CD14-positive monocyte (primary cell): Measurements from ENCODE around the gene ADPRM. TPM values are rescaled to one million over a fixed set of nuclear protein-coding genes. Genes with fewer than 3 reads are reported as not detected.
A peak's percentile ranks its signal among the peaks of the same experiment; 100 is the strongest.

Experiments
- DNase-seq, 3 donors: peaks; one replicate each; pipeline ENCODE4 v3.0.0-alpha.2; 2011 to 2022
- H2AFZ ChIP-seq: 2 replicates; pipeline ENCODE4 v1.6.0; 2012; ENCODE audit warnings: mild to moderate bottlenecking, low read depth, low read length, inconsistent platforms; ENCODE audit not compliant: insufficient read depth, poor library complexity, severe bottlenecking
- H3K27ac ChIP-seq, 2 donors: 1 replicate in 1 of 2; 2 replicates in 1 of 2; pipeline ENCODE4 v1.5.1; 2012 to 2013; ENCODE audit warnings: low read length in 2 of 2, control low read depth in 1 of 2, inconsistent platforms in 1 of 2, low read depth in 1 of 2, mild to moderate bottlenecking in 1 of 2
- H3K27me3 ChIP-seq, 2 donors: one replicate each; pipeline versions ENCODE4 v1.6.0 to v1.6.1; 2011 to 2013; ENCODE audit warnings: low read length in 2 of 2; ENCODE audit not compliant: control insufficient read depth in 2 of 2, insufficient read depth in 2 of 2
- H3K36me3 ChIP-seq, 2 donors: replicated peaks in 1 of 2; 1 replicate in 1 of 2; 2 replicates in 1 of 2; pipeline versions ENCODE4 v1.5.1 to v1.6.1; 2012 to 2013; ENCODE audit warnings: low read length in 2 of 2, control low read depth in 1 of 2, inconsistent platforms in 1 of 2, mild to moderate bottlenecking in 1 of 2; ENCODE audit not compliant: insufficient read depth in 2 of 2, control insufficient read depth in 1 of 2
- H3K4me1 ChIP-seq, 2 donors: 1 replicate in 1 of 2; 2 replicates in 1 of 2; pipeline versions ENCODE4 v1.5.1 to v1.6.1; 2012 to 2013; ENCODE audit warnings: low read length in 2 of 2, control low read depth in 1 of 2, inconsistent platforms in 1 of 2, mild to moderate bottlenecking in 1 of 2, moderate library complexity in 1 of 2; ENCODE audit not compliant: insufficient read depth in 2 of 2, control insufficient read depth in 1 of 2
- H3K4me2 ChIP-seq: replicated peaks from 2 replicates; pipeline ENCODE3; 2012; ENCODE audit warnings: low read length, moderate library complexity, mild to moderate bottlenecking; ENCODE audit not compliant: poor library complexity, severe bottlenecking; ENCODE audit errors: extremely low read depth
- H3K4me3 ChIP-seq, 3 experiments: fragments of 200-600 bp in 1 of 3; sonication (generic) in 1 of 3; replicated peaks in 1 of 3; 1 replicate in 2 of 3; 2 replicates in 1 of 3; pipeline ENCODE4 v1.5.1; 2011 to 2013; ENCODE audit warnings: low read length in 3 of 3, mild to moderate bottlenecking in 3 of 3, control low read depth in 2 of 3, low read depth in 2 of 3, inconsistent platforms in 1 of 3, moderate library complexity in 1 of 3
- H3K79me2 ChIP-seq: 2 replicates; pipeline ENCODE4 v1.6.0; 2012; ENCODE audit warnings: mild to moderate bottlenecking, control low read depth, inconsistent platforms, low read length, moderate library complexity; ENCODE audit not compliant: insufficient read depth
- H3K9ac ChIP-seq: 2 replicates; pipeline ENCODE4 v1.6.0; 2017; ENCODE audit warnings: low read length, mild to moderate bottlenecking; ENCODE audit not compliant: insufficient read depth, poor library complexity, severe bottlenecking
- H3K9me3 ChIP-seq, 2 donors: replicated peaks in 1 of 2; 1 replicate in 1 of 2; 2 replicates in 1 of 2; pipeline versions ENCODE4 v1.5.1 to v1.6.1; 2012 to 2013; ENCODE audit warnings: low read length in 2 of 2, control low read depth in 1 of 2; ENCODE audit not compliant: control insufficient read depth in 1 of 2, insufficient read depth in 1 of 2
- H4K20me1 ChIP-seq: 2 replicates; pipeline ENCODE4 v1.6.0; 2012; ENCODE audit warnings: mild to moderate bottlenecking, low read length, control low read depth, moderate library complexity; ENCODE audit not compliant: insufficient read depth
- H3K27ac Mint-ChIP-seq, 7 donors: one replicate each; pipeline ENCODE4 v1.8.0; 2020; ENCODE audit warnings: mild to moderate bottlenecking in 7 of 7, mixed read lengths in 7 of 7, moderate library complexity in 6 of 7, inconsistent platforms in 2 of 7
- H3K27me3 Mint-ChIP-seq, 3 donors: one replicate each; pipeline ENCODE4 v1.8.0; 2021 to 2022; ENCODE audit warnings: low read depth in 3 of 3, mild to moderate bottlenecking in 3 of 3, mixed read lengths in 3 of 3, moderate library complexity in 3 of 3, inconsistent platforms in 1 of 3
- H3K36me3 Mint-ChIP-seq, 2 donors: one replicate each; pipeline ENCODE4 v1.8.0; 2020; ENCODE audit warnings: mixed read lengths in 2 of 2, inconsistent platforms in 1 of 2, mild to moderate bottlenecking in 1 of 2
- H3K4me1 Mint-ChIP-seq: one replicate; pipeline ENCODE4 v1.8.0; 2020; ENCODE audit warnings: mild to moderate bottlenecking, mixed read lengths
- H3K4me3 Mint-ChIP-seq, 2 donors: one replicate each; pipeline ENCODE4 v1.8.0; 2020; ENCODE audit warnings: mild to moderate bottlenecking in 2 of 2, mixed read lengths in 2 of 2, moderate library complexity in 1 of 2
- H3K9me3 Mint-ChIP-seq, 7 donors: one replicate each; pipeline ENCODE4 v1.8.0; 2020 to 2022; ENCODE audit warnings: mixed read lengths in 7 of 7, mild to moderate bottlenecking in 6 of 7, moderate library complexity in 6 of 7, inconsistent platforms in 2 of 7
- CTCF ChIP-seq: fragments of 200-600 bp; IDR thresholded peaks from one replicate; pipeline ENCODE4 v1.8.0; 2022; ENCODE audit warnings: antibody characterized with exemption, mild to moderate bottlenecking
- WGBS: methylation state at CpG from one replicate; pipeline ENCODE4 v1.1.5; 2013; ENCODE audit warnings: missing lambda C conversion rate; ENCODE audit not compliant: insufficient coverage; 5-methylcytosine and 5-hydroxymethylcytosine counted together
- intact Hi-C, 2 donors: fragments of 100-400 bp; cut with micrococcal nuclease; formaldehyde crosslinking; loops; one replicate each; pipeline versions ENCODE4 v1.15.0 to v1.15.1; 2023
- polyA plus RNA-seq, 3 donors: library from polyadenylated mRNA; depleted of rRNA in 1 of 3; unstranded in 2 of 3; stranded (reverse) in 1 of 3; fragments of 300-500 nt in 2 of 3; fragments of >200 nt in 1 of 3; fragmentation: Illumina TruSeq in 2 of 3; gene quantifications; 1 replicate in 2 of 3; 2 replicates in 1 of 3; pipeline ENCODE4 v1.2.3, GENCODE V29; 2012 to 2021

The ADPRM gene
- polyA plus RNA-seq, 3 donors: 6.0 to 9.3 (median 7.5) TPM

- no peaks in the 10 kb centered on the region for H3K9me3 Mint-ChIP-seq
- no peak for DNase-seq
- Histone ChIP-seq H3K9me3 (no peaks in the 10 kb centered on the region), H3K9ac (no peak overlapping the region), H3K27me3 (no peaks in the 10 kb centered on the region), H3K79me2 (no peaks in the 10 kb centered on the region), H3K27ac (no peak overlapping the region), H3K36me3 (no peaks in the 10 kb centered on the region), H4K20me1 (no peaks in the 10 kb centered on the region), H3K4me2 (no peak overlapping the region), H3K4me3 (no peak overlapping the region), H3K4me1 (peaks cover 6% of the 10 kb centered on the region in 2 donors), H2AFZ (no peak overlapping the region)
- H3K4me3 Mint-ChIP-seq: no peak overlapping the region
- H3K36me3 Mint-ChIP-seq: no peaks in the 10 kb centered on the region
- intact Hi-C loops: no loop called here
- no peak for TF ChIP-seq CTCF
- H3K4me1 Mint-ChIP-seq: peaks cover 17% of the 10 kb centered on the region
- peaks cover 0 to 7% (median 3%) of the 10 kb centered on the region in 3 donors for H3K27me3 Mint-ChIP-seq
- no peak overlapping the region for H3K27ac Mint-ChIP-seq
- WGBS: 80% methylated on average over 5 of the region's 5 CpGs
These were observed 29.8 kb downstream of the ADPRM start for GRCh38 chr17:10727192-10727591.

- H3K27ac ChIP-seq: no peak overlapping the region
- WGBS: 100% methylated on average over 8 of the region's 10 CpGs
- Mint-ChIP-seq H3K4me1 (peaks cover 17% of the 10 kb centered on the region), H3K36me3 (no peaks in the 10 kb centered on the region), H3K27me3 (peaks cover 0 to 7% (median 3%) of the 10 kb centered on the region in 3 donors), H3K9me3 (no peaks in the 10 kb centered on the region), H3K4me3 (no peak overlapping the region), H3K27ac (no peak overlapping the region)
- no peak overlapping the region for H3K9ac ChIP-seq
- DNase-seq: no peak
- peaks cover 6% of the 10 kb centered on the region in 2 donors for H3K4me1 ChIP-seq
- no peaks in the 10 kb centered on the region for H3K36me3 ChIP-seq
- H2AFZ ChIP-seq: no peak overlapping the region
- H3K9me3 ChIP-seq: no peaks in the 10 kb centered on the region
- peak overlapping the region in 1 of 3 experiments; percentile 91 for H3K4me3 ChIP-seq
- intact Hi-C loops: no loop called here
- no peak overlapping the region for H3K4me2 ChIP-seq
- H3K27me3 ChIP-seq: no peaks in the 10 kb centered on the region
- TF ChIP-seq CTCF: no peak
- no peaks in the 10 kb centered on the region for H4K20me1 ChIP-seq
- H3K79me2 ChIP-seq: no peaks in the 10 kb centered on the region
These were observed 31.0 kb downstream of the ADPRM start for GRCh38 chr17:10728331-10728892.
